GM23338 (cell line): ENCODE measurements around the gene NIBAN1.

Experiments used
- CREB1 ChIP-seq: fragments of 250-450 bp; sonication (Bioruptor Pico); IDR thresholded peaks from 2 replicates; pipeline ENCODE4 v1.5.0; 2020; ENCODE audit warnings: low read depth, mild to moderate bottlenecking, moderate library complexity
- EZH2 ChIP-seq: fragments of 200-600 bp; sonication (generic); IDR thresholded peaks from one replicate; pipeline ENCODE4 v1.8.0; 2017; ENCODE audit warnings: antibody characterized with exemption, mild to moderate bottlenecking, low read depth; ENCODE audit not compliant: unreplicated experiment
- EZH2phosphoT487 ChIP-seq: fragments of 200-600 bp; sonication (generic); IDR thresholded peaks from one replicate; pipeline ENCODE4 v1.8.1; 2018; ENCODE audit warnings: antibody characterized with exemption; ENCODE audit not compliant: unreplicated experiment
- JUNB ChIP-seq: IDR thresholded peaks from one replicate; pipeline ENCODE4 v1.6.1; 2016; ENCODE audit warnings: antibody characterized with exemption; ENCODE audit not compliant: unreplicated experiment
- NANOG ChIP-seq: IDR thresholded peaks from 2 replicates; pipeline ENCODE4 v1.6.1; 2016; ENCODE audit warnings: antibody characterized with exemption, borderline replicate concordance
- POLR2AphosphoS5 ChIP-seq: IDR thresholded peaks from 2 replicates; pipeline ENCODE4 v1.6.1; 2016; ENCODE audit warnings: antibody characterized with exemption, low read depth
- ZNF114 ChIP-seq: fragments of 250-450 bp; sonication (Bioruptor Pico); IDR thresholded peaks from 2 replicates; pipeline ENCODE4 v1.5.0; 2020; ENCODE audit warnings: mild to moderate bottlenecking, moderate library complexity
- TF ChIP-seq, protein P1 (sequence below), 2 experiments: fragments of 200-600 bp in 1 of 2; sonication (generic) in 1 of 2; conservative IDR thresholded peaks; 2 replicates each; pipeline versions ENCODE4 v1.5.1 to v1.6.1; 2016 to 2017; ENCODE audit warnings: antibody characterized with exemption in 2 of 2, low read depth in 2 of 2, mild to moderate bottlenecking in 2 of 2, moderate library complexity in 1 of 2
- TF ChIP-seq, protein P2 (sequence below): IDR thresholded peaks from one replicate; pipeline ENCODE4 v1.6.1; 2018; ENCODE audit warnings: antibody characterized with exemption; ENCODE audit not compliant: unreplicated experiment

DNA sequence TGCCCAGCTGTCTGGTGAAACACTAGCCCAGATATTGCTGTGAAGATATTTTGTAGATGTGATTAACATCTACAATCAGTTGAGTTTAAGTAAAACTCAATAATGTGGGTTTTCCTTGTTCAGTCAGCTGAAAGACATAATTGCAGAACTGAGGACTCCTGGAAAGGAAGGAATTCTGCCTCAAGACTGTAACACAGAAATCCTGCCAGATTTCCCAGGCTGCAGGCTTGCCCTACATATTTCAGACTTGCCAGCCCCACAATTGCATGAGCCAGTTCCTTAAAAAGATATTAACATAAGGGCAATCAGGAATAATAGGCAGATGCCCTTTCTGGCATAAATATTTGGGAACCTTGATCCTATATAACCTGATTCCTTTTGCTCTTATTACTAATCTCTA is 14.2 kb upstream of the NIBAN1 start:
- TF ChIP-seq EZH2 = no peak
- no peak for TF ChIP-seq POLR2AphosphoS5
- TF ChIP-seq EZH2phosphoT487 = no peak
- TF ChIP-seq, protein P1, sequence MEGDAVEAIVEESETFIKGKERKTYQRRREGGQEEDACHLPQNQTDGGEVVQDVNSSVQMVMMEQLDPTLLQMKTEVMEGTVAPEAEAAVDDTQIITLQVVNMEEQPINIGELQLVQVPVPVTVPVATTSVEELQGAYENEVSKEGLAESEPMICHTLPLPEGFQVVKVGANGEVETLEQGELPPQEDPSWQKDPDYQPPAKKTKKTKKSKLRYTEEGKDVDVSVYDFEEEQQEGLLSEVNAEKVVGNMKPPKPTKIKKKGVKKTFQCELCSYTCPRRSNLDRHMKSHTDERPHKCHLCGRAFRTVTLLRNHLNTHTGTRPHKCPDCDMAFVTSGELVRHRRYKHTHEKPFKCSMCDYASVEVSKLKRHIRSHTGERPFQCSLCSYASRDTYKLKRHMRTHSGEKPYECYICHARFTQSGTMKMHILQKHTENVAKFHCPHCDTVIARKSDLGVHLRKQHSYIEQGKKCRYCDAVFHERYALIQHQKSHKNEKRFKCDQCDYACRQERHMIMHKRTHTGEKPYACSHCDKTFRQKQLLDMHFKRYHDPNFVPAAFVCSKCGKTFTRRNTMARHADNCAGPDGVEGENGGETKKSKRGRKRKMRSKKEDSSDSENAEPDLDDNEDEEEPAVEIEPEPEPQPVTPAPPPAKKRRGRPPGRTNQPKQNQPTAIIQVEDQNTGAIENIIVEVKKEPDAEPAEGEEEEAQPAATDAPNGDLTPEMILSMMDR (conservative IDR thresholded peaks at IDR 0.05; ENCODE audit: low read depth in 2 of 2) = no peak
- TF ChIP-seq CREB1 (CRISPR knock-in tag) = no peak
- TF ChIP-seq JUNB = no peak
- TF ChIP-seq NANOG = no peak
- TF ChIP-seq, protein P2, sequence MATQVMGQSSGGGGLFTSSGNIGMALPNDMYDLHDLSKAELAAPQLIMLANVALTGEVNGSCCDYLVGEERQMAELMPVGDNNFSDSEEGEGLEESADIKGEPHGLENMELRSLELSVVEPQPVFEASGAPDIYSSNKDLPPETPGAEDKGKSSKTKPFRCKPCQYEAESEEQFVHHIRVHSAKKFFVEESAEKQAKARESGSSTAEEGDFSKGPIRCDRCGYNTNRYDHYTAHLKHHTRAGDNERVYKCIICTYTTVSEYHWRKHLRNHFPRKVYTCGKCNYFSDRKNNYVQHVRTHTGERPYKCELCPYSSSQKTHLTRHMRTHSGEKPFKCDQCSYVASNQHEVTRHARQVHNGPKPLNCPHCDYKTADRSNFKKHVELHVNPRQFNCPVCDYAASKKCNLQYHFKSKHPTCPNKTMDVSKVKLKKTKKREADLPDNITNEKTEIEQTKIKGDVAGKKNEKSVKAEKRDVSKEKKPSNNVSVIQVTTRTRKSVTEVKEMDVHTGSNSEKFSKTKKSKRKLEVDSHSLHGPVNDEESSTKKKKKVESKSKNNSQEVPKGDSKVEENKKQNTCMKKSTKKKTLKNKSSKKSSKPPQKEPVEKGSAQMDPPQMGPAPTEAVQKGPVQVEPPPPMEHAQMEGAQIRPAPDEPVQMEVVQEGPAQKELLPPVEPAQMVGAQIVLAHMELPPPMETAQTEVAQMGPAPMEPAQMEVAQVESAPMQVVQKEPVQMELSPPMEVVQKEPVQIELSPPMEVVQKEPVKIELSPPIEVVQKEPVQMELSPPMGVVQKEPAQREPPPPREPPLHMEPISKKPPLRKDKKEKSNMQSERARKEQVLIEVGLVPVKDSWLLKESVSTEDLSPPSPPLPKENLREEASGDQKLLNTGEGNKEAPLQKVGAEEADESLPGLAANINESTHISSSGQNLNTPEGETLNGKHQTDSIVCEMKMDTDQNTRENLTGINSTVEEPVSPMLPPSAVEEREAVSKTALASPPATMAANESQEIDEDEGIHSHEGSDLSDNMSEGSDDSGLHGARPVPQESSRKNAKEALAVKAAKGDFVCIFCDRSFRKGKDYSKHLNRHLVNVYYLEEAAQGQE = no peak
- TF ChIP-seq ZNF114 (CRISPR knock-in tag) = no peak
